Activated CD4-positive, alpha-beta T cell treated with anti-CD3 and anti-CD28 coated beads for 24 hours (primary cell): Measurements from ENCODE around the gene SMG6.
A peak's percentile ranks its signal among the peaks of the same experiment; 100 is the strongest.
"Not testable (repeated sequence)": the region's sequence is repeated elsewhere in the genome, so short reads cannot be mapped to it uniquely, and the experiment has no call there.

ENCODE experiments used
- DNase-seq, 2 donors: peaks; one replicate each; pipeline ENCODE4 v3.0.0-alpha.2; 2020; ENCODE audit warnings: low read depth in 2 of 2

Gene SMG6

GRCh38 chr17:2028234-2028614 lies 275.4 kb downstream of the SMG6 start:
- DNase-seq: no peak

- DNase-seq: no peak
Observed at GRCh38 chr17:2027528-2028233, 275.9 kb downstream of the SMG6 start.

- DNase-seq: no peak
Observed at GRCh38 chr17:2025622-2026309, 277.8 kb downstream of the SMG6 start.

- peak; percentile 43 to 56 for DNase-seq
Observed at GRCh38 chr17:2025220-2025621, 278.4 kb downstream of the SMG6 start, which contains the start of gene RTN4RL1. TSS of gene RTN4RL1 (minus strand) at chr17:2025334. CDS start at chr17:2024865, 469 bp downstream.

- no peak for DNase-seq
Observed at GRCh38 chr17:2024572-2025219, 278.9 kb downstream of the SMG6 start.

GRCh38 chr17:2023692-2024571 lies 279.7 kb downstream of the SMG6 start:
- DNase-seq: no peak

- DNase-seq: no peak
Observed at GRCh38 chr17:2023256-2023655, 280.3 kb downstream of the SMG6 start.

GRCh38 chr17:2022647-2023240 lies 280.8 kb downstream of the SMG6 start:
- no peak for DNase-seq

GRCh38 chr17:2020721-2021120 lies 282.9 kb downstream of the SMG6 start:
- DNase-seq: no peak

- no peak for DNase-seq
Observed at GRCh38 chr17:2019723-2020122, 283.9 kb downstream of the SMG6 start.

GRCh38 chr17:2018716-2019510 lies 284.7 kb downstream of the SMG6 start:
- DNase-seq: no peak

- DNase-seq: no peak
Observed at GRCh38 chr17:2017274-2017941, 286.2 kb downstream of the SMG6 start.

GRCh38 chr17:2016494-2016893 lies 287.1 kb downstream of the SMG6 start:
- DNase-seq: no peak

- DNase-seq: no peak
Observed at GRCh38 chr17:2015314-2015713, 288.3 kb downstream of the SMG6 start.

GRCh38 chr17:2013994-2014317 lies 289.6 kb downstream of the SMG6 start:
- no peak for DNase-seq

GRCh38 chr17:2013220-2013993 lies 290.2 kb downstream of the SMG6 start:
- not testable (repeated sequence) for DNase-seq

GRCh38 chr17:2012499-2012898 lies 291.1 kb downstream of the SMG6 start:
- DNase-seq: no peak

GRCh38 chr17:2011411-2012371 lies 291.9 kb downstream of the SMG6 start:
- no peak for DNase-seq
